Endothelial cell of umbilical vein (primary cell): ENCODE data around the gene ROCK2. TPM values are rescaled to one million over a fixed set of nuclear protein-coding genes. Genes with fewer than 3 reads are reported as not detected.

ENCODE experiments used
- BruUV-seq: library from RNA; stranded (reverse); fragments of 400-500 nt; replicated peaks from 2 replicates; lab custom pipeline; 2021; lab: Mats Ljungman, UMichigan
- CTCF ChIA-PET: fragments of 300-600, 350-600 bp; sonication (Branson Sonifier 250); formaldehyde crosslinking; loops from one replicate; lab custom pipeline; 2021; ENCODE audit warnings: antibody characterized with exemption, inconsistent platforms; lab: Charles Lee
- POLR2A ChIA-PET: fragments of 300-600, 350-600 bp; sonication (Branson Sonifier 250); formaldehyde crosslinking; loops from one replicate; lab custom pipeline; 2021; ENCODE audit warnings: antibody characterized with exemption, inconsistent platforms; lab: Charles Lee
- DNase-seq: peaks from one replicate; pipeline ENCODE4 v3.0.0-alpha.2; 2011; ENCODE audit warnings: low read depth, low spot score
- FAIRE-seq: peaks from 2 replicates; lab custom pipeline; 2011; peaks lifted over from hg19 to GRCh38; lab: Jason Lieb, UNC
- H2AFZ ChIP-seq: 2 replicates; pipeline ENCODE4 v1.6.0; 2012; ENCODE audit warnings: low read depth, low read length, control low read depth, inconsistent platforms
- H3K27ac ChIP-seq: 2 replicates; pipeline ENCODE4 v1.5.1; 2011; ENCODE audit warnings: low read depth, mild to moderate bottlenecking, control low read depth, low read length, moderate library complexity; ENCODE audit not compliant: insufficient read depth
- H3K27me3 ChIP-seq, 2 experiments: 2 replicates each; pipeline versions ENCODE4 v1.6.0 to v1.6.1; 2011; ENCODE audit warnings: low read length in 2 of 2, mixed read lengths in 1 of 2; ENCODE audit not compliant: control insufficient read depth in 2 of 2, insufficient read depth in 2 of 2
- H3K36me3 ChIP-seq, 2 experiments: 2 replicates in 1 of 2; 3 replicates in 1 of 2; pipeline ENCODE4 v1.5.1; 2011; ENCODE audit warnings: low read length in 2 of 2, mild to moderate bottlenecking in 1 of 2, moderate library complexity in 1 of 2; ENCODE audit not compliant: control insufficient read depth in 2 of 2, insufficient read depth in 2 of 2; ENCODE audit errors: extremely low read depth in 1 of 2
- H3K4me1 ChIP-seq: 3 replicates; pipeline ENCODE4 v1.5.1; 2011; ENCODE audit warnings: mild to moderate bottlenecking, low read length; ENCODE audit not compliant: control insufficient read depth, insufficient read depth; ENCODE audit errors: extremely low read depth
- H3K4me2 ChIP-seq: 2 replicates; pipeline ENCODE4 v1.6.1; 2011; ENCODE audit warnings: low read length, control low read depth, mixed read lengths; ENCODE audit not compliant: insufficient read depth
- H3K4me3 ChIP-seq, 3 experiments: fragments of 200-600 bp in 1 of 3; sonication (generic), shearing (Covaris generic) in 1 of 3; replicated peaks in 1 of 3; 2 replicates each; pipeline ENCODE4 v1.5.1; 2011 to 2016; ENCODE audit warnings: control low read depth in 3 of 3, low read length in 3 of 3, mild to moderate bottlenecking in 2 of 3, inconsistent platforms in 1 of 3, low read depth in 1 of 3, moderate library complexity in 1 of 3; ENCODE audit not compliant: insufficient read depth in 1 of 3
- H3K79me2 ChIP-seq: 2 replicates; pipeline ENCODE4 v1.6.0; 2012; ENCODE audit warnings: low read length, inconsistent platforms; ENCODE audit not compliant: control insufficient read depth, insufficient read depth
- H3K9ac ChIP-seq: replicated peaks from 2 replicates; pipeline ENCODE3; 2011; ENCODE audit warnings: low read length, control low read depth; ENCODE audit not compliant: insufficient read depth; ENCODE audit errors: extremely low read depth
- H3K9me1 ChIP-seq: replicated peaks from 3 replicates; pipeline ENCODE4 v1.6.0; 2011; ENCODE audit warnings: mild to moderate bottlenecking, low read length; ENCODE audit not compliant: control insufficient read depth, insufficient read depth; ENCODE audit errors: extremely low read depth
- H3K9me3 ChIP-seq: replicated peaks from 2 replicates; pipeline ENCODE4 v1.5.1; 2012; ENCODE audit warnings: low read length, inconsistent platforms; ENCODE audit not compliant: control insufficient read depth, insufficient read depth
- H4K20me1 ChIP-seq: replicated peaks from 2 replicates; pipeline ENCODE3; 2011; ENCODE audit warnings: mild to moderate bottlenecking, low read length; ENCODE audit not compliant: control insufficient read depth, insufficient read depth; ENCODE audit errors: extremely low read depth
- EZH2 ChIP-seq: IDR thresholded peaks from 2 replicates; pipeline ENCODE4 v1.6.1; 2012; ENCODE audit warnings: borderline replicate concordance, low read depth, mild to moderate bottlenecking, moderate library complexity, low read length, inconsistent platforms; ENCODE audit not compliant: severe bottlenecking
- JUN ChIP-seq: IDR thresholded peaks from 2 replicates; pipeline ENCODE4 v1.6.1; 2011; ENCODE audit warnings: borderline replicate concordance, low read depth; ENCODE audit not compliant: insufficient read length, insufficient read depth
- MYC ChIP-seq: IDR thresholded peaks from one replicate; pipeline ENCODE4 v1.6.1; 2011; ENCODE audit warnings: mild to moderate bottlenecking, low read depth, low read length
- POLR2A ChIP-seq: IDR thresholded peaks from 2 replicates; pipeline ENCODE4 v1.6.1; 2012; ENCODE audit warnings: low read depth, mild to moderate bottlenecking, control low read depth, low read length
- POLR2AphosphoS5 ChIP-seq: IDR thresholded peaks from 2 replicates; pipeline ENCODE4 v1.6.1; 2012; ENCODE audit warnings: low read depth, mild to moderate bottlenecking, control low read depth, low read length, moderate library complexity; ENCODE audit not compliant: insufficient read depth
- dilution Hi-C: fragments of 300-500 bp; cut with MboI; formaldehyde crosslinking; loops from one replicate; pipeline ENCODE4 v1.15.0; 2019; ENCODE audit warnings: low sequenced_read_pairs; ENCODE audit not compliant: extremely low pct_ligation_motif_present
- intact Hi-C: fragments of 100-400 bp; cut with micrococcal nuclease; formaldehyde crosslinking; loops from one replicate; pipeline ENCODE4 v1.10.0; 2022
- polyA plus RNA-seq, 4 experiments: library from polyadenylated mRNA; depleted of rRNA in 3 of 4; stranded (reverse) in 3 of 4; unstranded in 1 of 4; fragments of >200 nt; gene quantifications; 2 replicates each; pipeline versions ENCODE4 v1.2.1 to v1.2.3, GENCODE V29; 2011 to 2012; ENCODE audit warnings: missing spikeins in 1 of 4
- total RNA-seq: library from RNA; stranded (reverse); gene quantifications from 2 replicates; pipeline ENCODE4 v1.2.3, GENCODE V29; 2021
- TF ChIP-seq, protein P1 (sequence below), 2 donors: IDR thresholded peaks; 1 replicate in 1 of 2; 2 replicates in 1 of 2; pipeline ENCODE4 v1.5.1; 2011; ENCODE audit warnings: low read length in 2 of 2, mild to moderate bottlenecking in 2 of 2, moderate library complexity in 2 of 2, control low read depth in 1 of 2, inconsistent platforms in 1 of 2, low read depth in 1 of 2; ENCODE audit not compliant: insufficient read depth in 1 of 2; ENCODE audit errors: extremely low read depth in 1 of 2

ROCK2 gene
- total and polyA plus RNA-seq, 2 donors (not counting 3 experiments of a cell fraction or from before 2014, with no cell fraction given) = 5.2 to 56.5 TPM

DNA sequence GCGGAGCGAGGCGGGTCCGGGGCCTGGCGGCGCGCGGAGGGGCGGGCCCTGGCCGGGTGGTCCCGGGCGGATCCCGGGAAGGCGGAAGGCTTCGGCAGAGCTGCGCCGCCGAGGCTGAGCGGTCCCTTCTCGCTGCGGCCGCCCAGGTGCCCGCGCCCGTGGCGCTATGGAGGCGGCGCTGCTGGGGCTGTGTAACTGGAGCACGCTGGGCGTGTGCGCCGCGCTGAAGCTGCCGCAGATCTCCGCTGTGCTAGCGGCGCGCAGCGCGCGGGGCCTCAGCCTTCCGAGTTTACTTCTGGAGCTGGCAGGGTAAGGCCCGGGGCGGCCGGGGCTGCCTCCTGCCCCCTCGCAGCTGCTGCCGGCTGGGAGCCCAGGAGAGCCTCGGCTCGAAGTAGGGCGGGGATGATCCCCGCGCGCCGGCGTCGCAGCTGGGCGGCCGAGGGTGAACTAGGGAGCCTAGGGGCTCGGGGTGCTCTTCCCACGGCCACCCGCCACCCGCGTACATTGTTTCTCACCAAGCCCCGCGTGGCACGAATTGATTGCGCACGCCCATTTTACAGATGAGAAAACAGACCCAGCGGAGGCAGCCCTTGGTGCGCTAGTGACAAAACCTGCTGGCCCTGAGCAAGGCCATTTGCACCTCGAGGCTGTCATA, 188.9 kb downstream of the ROCK2 start, which contains the start of gene SLC66A3:
TSS of gene SLC66A3 (plus strand) at position 87 of the 655 bp plus-strand sequence. CDS start at position 167, 80 bp downstream.
- ChIA-PET CTCF (interaction anchor here (0.5 to 2.4 kb wide), 10 partner anchors 8 to 428 kb away, joined by 3 to 19 read pairs (median 4); partner anchors contain the start of gene ROCK2), POLR2A (interaction anchor here (1.2 kb wide), 1 partner anchor 189 kb away, joined by 3 read pairs; the partner anchor contains the start of gene ROCK2)
- Histone ChIP-seq H3K9me1 (no peaks in the 10 kb centered on the region), H3K4me2 (peak within 1 kb of the TSS; percentile 93), H4K20me1 (no peaks in the 10 kb centered on the region), H3K79me2 (no peaks in the 10 kb centered on the region), H3K4me1 (peaks cover 11% of the 10 kb centered on the region), H3K4me3 (peak within 1 kb of the TSS; percentile 62 to 66 (median 64)), H3K27ac (peak within 1 kb of the TSS; percentile 90), H3K9ac (peak within 1 kb of the TSS; percentile 86), H2AFZ (peak within 1 kb of the TSS; percentile 98), H3K9me3 (no peaks in the 10 kb centered on the region), H3K27me3 (no peaks in the 10 kb centered on the region), H3K36me3 (no peaks in the 10 kb centered on the region)
- FAIRE-seq (no peak), DNase-seq (peak; percentile 87)
- TF ChIP-seq MYC (no peak), POLR2A (peak; percentile 79), POLR2AphosphoS5 (peak; percentile 91)
- dilution Hi-C loops = no loop called here
- BruUV-seq = TSS peak; percentile 67
- intact Hi-C loops = loop anchor here (1.0 to 2.0 kb wide), 5 partner anchors 23 to 311 kb away; partner anchors contain the start of genes E2F6 and ROCK2

DNA sequence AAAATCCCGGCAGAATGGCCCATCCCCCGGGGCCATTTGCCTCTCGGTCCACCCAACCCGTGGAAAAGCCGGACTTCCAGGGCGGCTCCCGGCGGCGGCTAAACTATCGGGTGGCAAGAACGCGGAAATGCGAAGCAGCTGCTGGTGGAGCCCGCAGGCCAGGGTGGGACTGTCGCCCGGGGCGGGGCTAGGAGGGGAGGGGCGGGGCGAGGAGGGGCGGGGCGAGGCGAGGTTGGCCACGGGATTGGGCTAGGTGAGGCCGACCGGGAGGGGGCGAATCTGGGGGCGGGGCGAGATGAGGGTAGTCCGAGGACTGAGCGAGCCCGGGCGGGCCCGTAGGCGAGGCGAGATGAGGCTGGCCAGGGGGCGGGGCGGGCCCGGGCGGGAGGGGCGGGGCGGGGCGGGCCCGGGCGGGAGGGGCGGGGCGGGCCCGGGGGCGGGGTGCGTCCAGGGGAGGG, 189.5 kb downstream of the ROCK2 start:
- H3K9ac ChIP-seq = peak overlapping the region; percentile 86
- intact Hi-C loops = loop anchor here (1.0 to 2.0 kb wide), 5 partner anchors 23 to 311 kb away; partner anchors contain the start of genes E2F6 and ROCK2
- DNase-seq = peak; percentile 91
- ChIA-PET CTCF (interaction anchor here (0.5 to 2.4 kb wide), 11 partner anchors 9 to 429 kb away, joined by 3 to 19 read pairs (median 4); partner anchors contain the start of gene ROCK2), POLR2A (interaction anchor here (0.6 to 1.2 kb wide), 4 partner anchors 28 to 218 kb away, joined by 3 to 5 read pairs (median 4); partner anchors contain the start of gene ROCK2)
- H3K36me3 ChIP-seq = no peaks in the 10 kb centered on the region
- peaks cover 11% of the 10 kb centered on the region for H3K4me1 ChIP-seq
- no peaks in the 10 kb centered on the region for H3K27me3 ChIP-seq
- no peak for TF ChIP-seq EZH2
- TF ChIP-seq POLR2AphosphoS5 = no peak
- TF ChIP-seq JUN = no peak
- TF ChIP-seq, protein P1, sequence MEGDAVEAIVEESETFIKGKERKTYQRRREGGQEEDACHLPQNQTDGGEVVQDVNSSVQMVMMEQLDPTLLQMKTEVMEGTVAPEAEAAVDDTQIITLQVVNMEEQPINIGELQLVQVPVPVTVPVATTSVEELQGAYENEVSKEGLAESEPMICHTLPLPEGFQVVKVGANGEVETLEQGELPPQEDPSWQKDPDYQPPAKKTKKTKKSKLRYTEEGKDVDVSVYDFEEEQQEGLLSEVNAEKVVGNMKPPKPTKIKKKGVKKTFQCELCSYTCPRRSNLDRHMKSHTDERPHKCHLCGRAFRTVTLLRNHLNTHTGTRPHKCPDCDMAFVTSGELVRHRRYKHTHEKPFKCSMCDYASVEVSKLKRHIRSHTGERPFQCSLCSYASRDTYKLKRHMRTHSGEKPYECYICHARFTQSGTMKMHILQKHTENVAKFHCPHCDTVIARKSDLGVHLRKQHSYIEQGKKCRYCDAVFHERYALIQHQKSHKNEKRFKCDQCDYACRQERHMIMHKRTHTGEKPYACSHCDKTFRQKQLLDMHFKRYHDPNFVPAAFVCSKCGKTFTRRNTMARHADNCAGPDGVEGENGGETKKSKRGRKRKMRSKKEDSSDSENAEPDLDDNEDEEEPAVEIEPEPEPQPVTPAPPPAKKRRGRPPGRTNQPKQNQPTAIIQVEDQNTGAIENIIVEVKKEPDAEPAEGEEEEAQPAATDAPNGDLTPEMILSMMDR (IDR thresholded peaks at IDR 0.05; ENCODE audit: extremely low read depth in 1 of 2, insufficient read depth in 1 of 2, low read depth in 1 of 2, low read length in 2 of 2) = no peak
- H3K9me1 ChIP-seq = no peaks in the 10 kb centered on the region
- no peaks in the 10 kb centered on the region for H3K79me2 ChIP-seq
- peak overlapping the region; percentile 93 for H3K4me2 ChIP-seq
- peak overlapping the region; percentile 98 for H2AFZ ChIP-seq
- dilution Hi-C loops = no loop called here
- no peaks in the 10 kb centered on the region for H4K20me1 ChIP-seq
- H3K9me3 ChIP-seq = no peaks in the 10 kb centered on the region
- peak overlapping the region; percentile 90 for H3K27ac ChIP-seq
- FAIRE-seq = peak; percentile 94
- BruUV-seq = no TSS peak
- peak overlapping the region; percentile 50 to 62 (median 61) for H3K4me3 ChIP-seq
